GM12864 (cell line): ENCODE measurements around the gene CHRDL2.

Source experiments
- DNase-seq: peaks from one replicate; pipeline ENCODE4 v3.0.0-alpha.2; 2011; ENCODE audit warnings: low read depth
- H3K4me3 ChIP-seq: 2 replicates; pipeline ENCODE4 v1.5.1; 2011; ENCODE audit warnings: mild to moderate bottlenecking, low read depth, low read length, control low read depth
- CTCF ChIP-seq: IDR thresholded peaks from 2 replicates; pipeline ENCODE4 v1.5.1; 2011; ENCODE audit warnings: low read depth, mild to moderate bottlenecking, moderate library complexity, low read length, control low read depth, inconsistent platforms; ENCODE audit errors: missing control alignments

CHRDL2 gene

GRCh38 chr11:74731301-74732094 is at the start of gene CHRDL2:
Gene CHRDL2, minus strand, starts transcription at chr11:74731426. Its CDS starts 538 bp downstream, at chr11:74730888.
- H3K4me3 ChIP-seq, result no peak within 1 kb of the TSS
- no peak for DNase-seq
- TF ChIP-seq CTCF, result no peak

- no peak for TF ChIP-seq CTCF
- H3K4me3 ChIP-seq, result no peak overlapping the region
- DNase-seq, result no peak
Measured at GRCh38 chr11:74780248-74781005, 49.2 kb upstream of the CHRDL2 start.

- TF ChIP-seq CTCF, result no peak
- DNase-seq, result no peak
Measured at GRCh38 chr11:74778581-74778980, 47.4 kb upstream of the CHRDL2 start.

GRCh38 chr11:74777877-74778276 is 46.7 kb upstream of the CHRDL2 start:
- H3K4me3 ChIP-seq, result no peak overlapping the region
- no peak for DNase-seq

More at GRCh38 chr11:74778581-74778980, 47.4 kb upstream of the CHRDL2 start:
- no peak overlapping the region for H3K4me3 ChIP-seq

GRCh38 chr11:74777038-74777437 is 45.8 kb upstream of the CHRDL2 start:
- DNase-seq, result no peak
- TF ChIP-seq CTCF, result no peak
- H3K4me3 ChIP-seq, result no peak overlapping the region

More at GRCh38 chr11:74777877-74778276, 46.7 kb upstream of the CHRDL2 start:
- no peak for TF ChIP-seq CTCF

- no peak for DNase-seq
- no peak for TF ChIP-seq CTCF
- no peak overlapping the region for H3K4me3 ChIP-seq
Measured at GRCh38 chr11:74776546-74776945, 45.3 kb upstream of the CHRDL2 start.

GRCh38 chr11:74775762-74776161 is 44.5 kb upstream of the CHRDL2 start:
- DNase-seq, result no peak
- H3K4me3 ChIP-seq, result no peak overlapping the region
- no peak for TF ChIP-seq CTCF
